ENCODE data around the gene VTN. TPM values are rescaled to one million over a fixed set of nuclear protein-coding genes. Genes with fewer than 3 reads are reported as not detected.

VTN gene
- total and polyA plus RNA-seq, 2 experiments from 2014 or later = 0.16 TPM; not detected in 1

GRCh38 chr17:28395426-28395825, 25.3 kb upstream of the VTN start:
- no peaks in the 10 kb centered on the region for H3K9me3 Mint-ChIP-seq
- peaks cover 6% of the 10 kb centered on the region; the same call in 1 of the 3 replicates for H3K4me1 Mint-ChIP-seq
- H3F3A ChIP-seq (replicated peaks; ENCODE audit: low read depth) = no peaks in the 10 kb centered on the region
- H3K9me2 ChIP-seq (ENCODE audit: insufficient read depth) = no peaks in the 10 kb centered on the region
- no peak overlapping the region for H3K4me3 Mint-ChIP-seq
- no peak overlapping the region for H3K4me2 ChIP-seq
- H3K27ac Mint-ChIP-seq = no peak overlapping the region
- no peaks in the 10 kb centered on the region for H3K79me2 ChIP-seq (replicated peaks; ENCODE audit: insufficient read depth)
- TF ChIP-seq EZH2 (IDR thresholded peaks at IDR 0.05; ENCODE audit: low read depth, unreplicated experiment) = no peak
- no peak for TF ChIP-seq POLR2AphosphoS5 (IDR thresholded peaks at IDR 0.05; ENCODE audit: low read depth)
- no peak for TF ChIP-seq ZNF331 (CRISPR knock-in tag; IDR thresholded peaks at IDR 0.05; ENCODE audit: low read depth)
- TF ChIP-seq, protein P1, sequence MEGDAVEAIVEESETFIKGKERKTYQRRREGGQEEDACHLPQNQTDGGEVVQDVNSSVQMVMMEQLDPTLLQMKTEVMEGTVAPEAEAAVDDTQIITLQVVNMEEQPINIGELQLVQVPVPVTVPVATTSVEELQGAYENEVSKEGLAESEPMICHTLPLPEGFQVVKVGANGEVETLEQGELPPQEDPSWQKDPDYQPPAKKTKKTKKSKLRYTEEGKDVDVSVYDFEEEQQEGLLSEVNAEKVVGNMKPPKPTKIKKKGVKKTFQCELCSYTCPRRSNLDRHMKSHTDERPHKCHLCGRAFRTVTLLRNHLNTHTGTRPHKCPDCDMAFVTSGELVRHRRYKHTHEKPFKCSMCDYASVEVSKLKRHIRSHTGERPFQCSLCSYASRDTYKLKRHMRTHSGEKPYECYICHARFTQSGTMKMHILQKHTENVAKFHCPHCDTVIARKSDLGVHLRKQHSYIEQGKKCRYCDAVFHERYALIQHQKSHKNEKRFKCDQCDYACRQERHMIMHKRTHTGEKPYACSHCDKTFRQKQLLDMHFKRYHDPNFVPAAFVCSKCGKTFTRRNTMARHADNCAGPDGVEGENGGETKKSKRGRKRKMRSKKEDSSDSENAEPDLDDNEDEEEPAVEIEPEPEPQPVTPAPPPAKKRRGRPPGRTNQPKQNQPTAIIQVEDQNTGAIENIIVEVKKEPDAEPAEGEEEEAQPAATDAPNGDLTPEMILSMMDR (conservative IDR thresholded peaks at IDR 0.05; ENCODE audit: low read depth in 2 of 2) = no peak
- no peak for TF ChIP-seq STAT1 (IDR thresholded peaks at IDR 0.05; ENCODE audit: unreplicated experiment)
- TF ChIP-seq EZH2phosphoT487 (IDR thresholded peaks at IDR 0.05; ENCODE audit: unreplicated experiment) = no peak
- TF ChIP-seq, protein P2, sequence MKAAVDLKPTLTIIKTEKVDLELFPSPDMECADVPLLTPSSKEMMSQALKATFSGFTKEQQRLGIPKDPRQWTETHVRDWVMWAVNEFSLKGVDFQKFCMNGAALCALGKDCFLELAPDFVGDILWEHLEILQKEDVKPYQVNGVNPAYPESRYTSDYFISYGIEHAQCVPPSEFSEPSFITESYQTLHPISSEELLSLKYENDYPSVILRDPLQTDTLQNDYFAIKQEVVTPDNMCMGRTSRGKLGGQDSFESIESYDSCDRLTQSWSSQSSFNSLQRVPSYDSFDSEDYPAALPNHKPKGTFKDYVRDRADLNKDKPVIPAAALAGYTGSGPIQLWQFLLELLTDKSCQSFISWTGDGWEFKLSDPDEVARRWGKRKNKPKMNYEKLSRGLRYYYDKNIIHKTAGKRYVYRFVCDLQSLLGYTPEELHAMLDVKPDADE (IDR thresholded peaks at IDR 0.05) = no peak
- H3K36me3 Mint-ChIP-seq (ENCODE audit: low read depth) = peaks cover 10% of the 10 kb centered on the region
- peaks cover 8% of the 10 kb centered on the region for H3K27me3 Mint-ChIP-seq (ENCODE audit: insufficient read depth, low read depth, poor library complexity)
- no peaks in the 10 kb centered on the region for H3K36me3 ChIP-seq (ENCODE audit: insufficient read depth)
- no peak for DNase-seq (ENCODE audit: low spot score)
- H2AFZ ChIP-seq = no peak overlapping the region
- H4K20me1 ChIP-seq (replicated peaks; ENCODE audit: insufficient read depth) = no peaks in the 10 kb centered on the region; the same call in 1 of the 2 replicates
- no peaks in the 10 kb centered on the region for H3K27me3 ChIP-seq (ENCODE audit: insufficient read depth)
- H3K4me1 ChIP-seq (ENCODE audit: insufficient read depth) = no peaks in the 10 kb centered on the region
- H3K4me3 ChIP-seq = no peak overlapping the region
- ATAC-seq = no peak
- no peak overlapping the region for H3K27ac ChIP-seq (ENCODE audit: low read depth)

GRCh38 chr17:28394337-28395116, 24.4 kb upstream of the VTN start:
- no peaks in the 10 kb centered on the region for H3K9me2 ChIP-seq (ENCODE audit: insufficient read depth)
- TF ChIP-seq STAT1 (IDR thresholded peaks at IDR 0.05; ENCODE audit: unreplicated experiment) = no peak
- TF ChIP-seq REST (IDR thresholded peaks at IDR 0.05; ENCODE audit: unreplicated experiment) = no peak
- TF ChIP-seq, protein P1 (conservative IDR thresholded peaks at IDR 0.05; ENCODE audit: low read depth in 2 of 2) = no peak

More at GRCh38 chr17:28394337-28395116, 24.4 kb upstream of the VTN start:
- H3K36me3 ChIP-seq (ENCODE audit: insufficient read depth) = no peaks in the 10 kb centered on the region
- ATAC-seq (no peak), DNase-seq (ENCODE audit: low spot score) (no peak)
- H3K4me2 ChIP-seq = no peak overlapping the region
- no peak overlapping the region for H3K4me3 Mint-ChIP-seq
- no peaks in the 10 kb centered on the region for H3K79me2 ChIP-seq (replicated peaks; ENCODE audit: insufficient read depth)
- peaks cover 6% of the 10 kb centered on the region; the same call in 1 of the 3 replicates for H3K4me1 Mint-ChIP-seq
- H3K27me3 Mint-ChIP-seq (ENCODE audit: insufficient read depth, low read depth, poor library complexity) = peaks cover 3% of the 10 kb centered on the region
- H3K4me3 ChIP-seq = no peak overlapping the region
- H3K27ac ChIP-seq (ENCODE audit: low read depth) = no peak overlapping the region
- no peaks in the 10 kb centered on the region for H3K4me1 ChIP-seq (ENCODE audit: insufficient read depth)
- H3K36me3 Mint-ChIP-seq (ENCODE audit: low read depth) = peaks cover 13% of the 10 kb centered on the region
- no peaks in the 10 kb centered on the region; the same call in 1 of the 2 replicates for H4K20me1 ChIP-seq (replicated peaks; ENCODE audit: insufficient read depth)
- H3K27me3 ChIP-seq (ENCODE audit: insufficient read depth) = no peaks in the 10 kb centered on the region
- H3F3A ChIP-seq (replicated peaks; ENCODE audit: low read depth) = no peaks in the 10 kb centered on the region
- H3K27ac Mint-ChIP-seq = no peak overlapping the region
- H3K9me3 Mint-ChIP-seq = no peaks in the 10 kb centered on the region
- no peak overlapping the region for H2AFZ ChIP-seq

All from GM23338 (cell line).